ENCODE data around the gene TLX1.
"Not testable (repeated sequence)": the region's sequence is repeated elsewhere in the genome, so short reads cannot be mapped to it uniquely, and the experiment has no call there.

The TLX1 gene

DNA sequence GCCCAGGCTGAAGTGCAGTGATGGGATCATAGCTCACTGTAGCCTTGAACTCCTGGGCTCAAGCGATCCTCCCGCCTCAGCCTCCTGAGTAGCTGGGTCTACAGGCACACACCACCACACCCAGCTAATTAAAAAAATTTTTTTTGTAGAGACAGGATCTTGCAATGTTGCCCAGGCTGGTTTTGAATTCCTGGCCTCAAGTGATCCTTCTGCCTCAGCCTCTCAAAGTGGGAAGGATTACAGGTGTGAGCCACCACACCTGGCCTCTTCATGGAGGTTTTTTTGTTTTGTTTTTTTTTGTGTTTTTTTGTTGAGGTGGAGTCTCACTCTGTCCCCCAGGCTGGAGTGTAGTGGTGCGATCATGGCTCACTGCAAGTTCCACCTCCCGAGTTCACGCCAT lies 23.4 kb downstream of the TLX1 start:
- not testable (repeated sequence) for DNase-seq

DNA sequence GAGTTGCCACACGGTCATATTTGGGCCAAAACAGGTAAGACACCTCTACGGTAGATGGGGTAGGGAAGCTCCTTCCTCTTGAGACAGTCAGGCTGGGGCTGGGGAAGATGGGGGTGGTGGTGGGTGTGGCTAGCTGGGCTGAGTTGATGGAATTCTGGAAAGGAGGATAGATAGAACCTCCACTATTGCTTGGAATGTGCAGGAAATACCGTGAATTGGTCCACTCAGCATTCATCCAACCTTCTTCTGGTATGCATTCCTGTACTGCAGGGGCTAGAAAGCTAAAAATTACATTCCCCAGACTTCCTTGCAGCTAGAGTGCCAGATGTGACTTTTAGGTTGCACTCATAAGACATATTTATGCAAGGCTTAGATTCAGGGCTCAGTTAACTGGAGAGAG lies 24.8 kb downstream of the TLX1 start:
- DNase-seq = no peak

DNA sequence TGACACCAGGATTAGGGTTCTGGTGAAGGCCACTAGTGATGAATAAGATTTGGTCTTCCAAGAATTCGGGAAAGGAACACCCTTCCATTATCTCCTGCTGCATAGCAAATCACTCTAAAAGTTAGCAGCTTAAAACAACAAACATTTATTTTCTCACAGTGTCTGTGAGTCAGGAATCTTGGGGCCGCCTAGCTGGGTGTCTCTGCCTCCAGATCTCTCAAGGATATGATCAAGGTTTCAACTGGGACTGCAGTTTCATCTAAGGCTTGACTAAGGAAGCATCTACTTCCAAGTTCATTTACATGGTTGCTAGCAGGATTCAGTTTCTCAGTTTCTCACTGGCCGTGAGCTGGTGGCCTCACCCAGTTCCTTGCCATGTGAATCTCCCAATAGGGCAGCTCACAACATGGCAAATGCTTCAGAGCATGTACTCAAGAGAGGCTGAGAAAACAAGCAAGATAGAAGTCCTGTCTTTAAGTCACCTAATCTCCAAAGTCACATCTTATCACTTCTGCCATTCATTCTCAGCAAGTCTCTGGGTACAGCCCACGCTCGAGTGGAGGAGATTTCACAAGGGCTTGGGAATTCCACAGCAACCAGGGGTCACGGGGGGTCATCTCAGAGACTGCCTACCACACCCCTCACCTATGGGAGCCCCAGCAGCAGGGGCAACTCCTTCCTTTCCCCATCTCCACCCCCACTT lies 26.8 kb downstream of the TLX1 start:
- no peak for DNase-seq

DNA sequence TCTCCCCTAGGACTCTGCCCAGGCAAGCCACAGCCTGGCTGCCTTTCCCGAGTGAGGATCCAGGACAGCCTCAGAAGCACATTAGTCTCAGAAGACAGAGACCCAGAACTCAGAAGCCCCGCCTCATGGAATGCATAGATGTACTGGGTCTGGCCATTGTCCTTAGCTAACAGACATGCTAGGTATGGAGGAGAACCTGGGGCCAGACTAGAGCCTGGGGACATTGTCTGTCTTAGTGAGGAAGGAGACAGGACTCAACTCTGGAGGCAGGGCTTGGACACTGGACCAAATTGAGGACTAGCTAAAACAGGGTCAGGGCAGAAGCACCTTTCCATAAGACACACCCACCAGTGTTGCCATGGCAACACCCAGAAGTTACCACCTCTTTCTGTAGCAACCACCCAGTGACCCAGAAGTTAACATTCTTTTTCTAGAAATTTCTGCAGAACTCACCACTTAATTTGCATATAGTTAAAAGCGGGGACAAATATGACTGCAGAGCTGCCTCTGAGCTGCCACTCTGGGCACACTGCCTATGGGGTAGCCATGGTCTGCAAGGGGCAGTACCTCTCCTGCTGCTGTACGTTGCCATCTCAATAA lies 27.5 kb downstream of the TLX1 start:
- DNase-seq = no peak

DNA sequence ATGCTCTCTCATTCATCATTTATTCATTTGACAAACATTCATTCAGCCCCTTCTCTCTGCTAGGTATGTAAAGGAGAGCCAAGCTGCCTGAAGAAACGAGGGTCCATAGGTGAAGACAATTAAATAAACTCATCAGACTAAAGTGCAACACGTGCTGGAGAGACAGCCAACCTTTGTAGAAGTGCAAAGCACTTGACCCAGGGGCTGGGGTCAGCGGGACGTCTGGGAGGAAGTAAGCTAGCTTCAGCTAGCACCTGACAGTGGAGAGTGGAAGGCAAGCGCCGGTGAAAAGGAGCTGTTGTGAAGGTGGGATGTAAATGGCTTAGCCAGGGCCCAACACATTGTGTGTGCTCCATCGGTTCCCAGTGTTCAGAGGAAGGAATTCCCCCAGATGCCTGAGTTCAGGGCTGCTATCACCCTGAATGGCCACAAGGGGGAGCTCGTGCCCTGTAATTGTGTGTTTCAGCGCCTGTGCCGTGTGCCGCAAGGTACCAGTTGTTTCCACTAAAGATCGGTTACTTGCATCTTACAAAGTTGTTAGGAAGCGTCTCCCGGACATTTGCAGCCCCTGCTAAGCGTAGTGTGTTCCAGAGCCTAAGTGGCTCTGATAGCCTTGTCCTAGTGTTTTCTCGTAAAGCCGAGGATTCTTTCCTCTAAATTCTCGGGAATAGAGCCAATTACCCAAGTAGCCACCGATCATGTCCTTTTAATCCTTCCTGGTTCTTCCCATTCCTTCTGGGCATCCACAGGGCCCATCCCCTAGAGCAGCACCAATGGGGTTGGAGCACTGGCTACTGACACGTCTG lies 30.6 kb downstream of the TLX1 start:
- peak; percentile 83 for DNase-seq

DNA sequence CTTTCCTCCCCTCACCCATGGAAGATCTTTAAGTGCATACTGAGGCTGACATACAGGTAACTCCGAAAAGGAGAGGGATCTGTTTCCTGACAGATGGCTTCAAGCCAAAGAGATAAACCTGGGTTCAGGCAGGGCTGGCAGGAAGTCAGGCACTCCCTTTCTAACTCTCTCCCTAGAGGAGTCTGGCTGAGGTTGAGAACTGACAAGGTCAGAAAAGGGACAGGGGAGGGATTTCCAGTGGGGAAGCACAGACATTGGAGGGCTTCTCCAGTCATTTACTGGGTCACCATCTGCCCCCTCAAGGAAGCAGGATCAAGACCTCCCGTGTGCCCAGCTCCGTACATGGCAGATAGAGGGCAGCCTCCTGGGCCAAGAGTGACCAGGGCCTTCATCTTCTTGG lies 31.6 kb downstream of the TLX1 start:
- no peak for DNase-seq

DNA sequence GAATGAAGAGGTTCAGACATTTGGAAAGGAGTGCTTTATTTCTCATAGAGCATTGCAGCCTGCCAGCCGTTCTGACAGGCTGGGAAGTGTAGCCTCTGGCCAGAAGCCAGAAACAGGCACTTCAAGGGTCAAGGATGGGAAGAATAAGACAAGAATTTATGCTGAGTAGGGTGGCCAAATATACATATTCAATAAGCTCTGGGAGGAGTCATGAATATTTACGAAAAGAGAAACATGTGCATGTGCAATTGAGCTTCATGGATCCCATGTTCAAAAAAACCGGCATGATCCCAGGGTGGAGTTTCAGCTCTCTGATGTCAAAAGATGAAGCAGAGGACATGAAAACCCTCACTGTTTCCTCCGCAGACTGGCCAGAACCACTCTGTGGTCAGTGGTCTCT lies 32.9 kb downstream of the TLX1 start:
- no peak for DNase-seq

DNA sequence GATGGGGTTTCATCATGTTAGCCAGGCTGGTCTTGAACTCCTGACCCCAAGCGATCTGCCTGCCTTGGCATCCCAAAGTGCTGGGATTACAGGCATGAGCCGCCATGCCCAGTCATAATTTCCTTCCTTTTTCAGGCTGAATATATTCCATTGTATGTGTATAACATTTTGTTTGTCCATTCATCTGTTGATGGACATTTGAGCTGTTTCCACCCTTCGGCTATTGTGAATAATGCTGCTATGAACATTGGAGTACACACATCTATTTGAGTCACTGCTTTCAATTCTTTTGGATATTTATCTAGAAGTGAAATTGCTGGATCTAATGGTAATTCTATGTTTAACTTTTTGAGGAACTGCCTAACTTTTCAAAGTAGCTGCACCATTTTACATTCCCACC lies 34.6 kb downstream of the TLX1 start:
- DNase-seq = no peak

DNA sequence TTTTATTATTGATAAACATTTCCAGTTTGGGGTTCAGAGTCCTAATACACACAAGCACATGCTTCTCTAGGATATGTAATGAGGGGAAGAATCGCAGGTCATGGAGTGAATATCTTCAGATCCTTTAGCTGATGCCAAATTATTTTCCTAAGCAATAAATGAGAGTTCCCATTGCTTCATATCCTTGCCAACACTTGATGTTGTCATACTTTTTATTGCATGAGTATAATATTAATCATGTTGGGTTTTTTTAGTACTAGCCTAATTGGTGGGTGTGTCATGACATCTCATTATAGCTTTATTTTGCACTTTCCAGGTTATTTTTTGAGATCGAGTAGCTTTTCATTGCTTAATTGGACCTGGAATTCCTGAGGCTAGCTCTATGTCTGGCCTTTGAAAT lies 35.3 kb downstream of the TLX1 start:
- DNase-seq = no peak

DNA sequence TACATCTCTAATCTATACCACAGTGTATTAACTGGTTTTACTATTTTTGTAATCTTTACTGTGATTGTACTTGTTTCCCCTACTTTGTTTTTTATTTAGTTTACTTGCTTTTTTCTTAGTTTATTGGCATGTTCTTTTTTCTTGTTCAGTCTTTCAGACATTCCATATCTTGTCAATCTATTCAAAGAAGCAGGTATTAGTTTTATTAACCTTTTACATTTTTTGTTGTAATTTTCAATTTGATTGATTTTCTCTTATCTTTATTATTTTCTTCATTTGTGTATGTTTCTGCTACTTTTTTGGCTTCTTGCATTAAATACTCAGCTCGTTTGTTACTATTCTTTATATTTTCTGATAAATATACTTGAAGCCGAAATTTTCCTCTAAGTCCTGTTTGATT lies 41.6 kb downstream of the TLX1 start:
- no peak for DNase-seq

DNA sequence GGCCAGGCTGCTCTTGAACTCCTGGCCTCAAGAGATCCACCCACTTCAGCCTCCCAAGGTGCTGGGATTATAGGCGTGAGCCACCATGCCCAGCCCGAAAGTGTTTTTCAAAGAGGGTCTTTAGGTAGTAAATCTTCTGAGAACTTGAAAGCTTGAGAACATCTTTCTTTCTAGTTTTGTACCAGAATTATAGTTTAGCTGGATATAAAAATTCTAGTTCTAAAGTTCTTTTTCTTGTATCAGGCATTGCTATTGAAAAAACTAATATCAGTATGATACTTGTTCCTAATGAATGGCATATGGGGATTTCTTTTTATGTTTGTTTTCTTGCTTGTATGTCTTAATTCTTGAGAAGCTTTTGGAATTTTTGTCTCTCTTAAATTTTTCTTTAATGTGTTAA lies 43.2 kb downstream of the TLX1 start:
- no peak for DNase-seq

DNA sequence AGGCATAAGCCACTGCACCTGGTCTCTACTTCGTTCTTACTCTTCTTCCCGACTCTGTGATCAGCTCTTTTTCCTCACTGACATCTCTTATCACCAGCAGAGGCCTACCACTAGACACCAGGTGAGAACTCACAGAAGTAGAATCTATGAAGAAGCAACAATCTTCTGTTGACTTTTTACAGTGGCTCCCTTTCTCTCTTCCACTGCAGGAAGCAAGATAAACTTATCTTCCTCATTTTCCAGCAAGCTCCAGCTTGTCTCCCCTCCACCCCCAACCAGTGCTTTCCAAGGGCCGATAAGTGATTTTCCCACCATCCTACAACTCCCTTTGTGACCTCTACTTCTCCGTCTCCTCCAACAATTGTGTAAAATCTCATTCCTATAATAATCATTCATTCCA lies 45.5 kb downstream of the TLX1 start:
- DNase-seq = no peak

DNA sequence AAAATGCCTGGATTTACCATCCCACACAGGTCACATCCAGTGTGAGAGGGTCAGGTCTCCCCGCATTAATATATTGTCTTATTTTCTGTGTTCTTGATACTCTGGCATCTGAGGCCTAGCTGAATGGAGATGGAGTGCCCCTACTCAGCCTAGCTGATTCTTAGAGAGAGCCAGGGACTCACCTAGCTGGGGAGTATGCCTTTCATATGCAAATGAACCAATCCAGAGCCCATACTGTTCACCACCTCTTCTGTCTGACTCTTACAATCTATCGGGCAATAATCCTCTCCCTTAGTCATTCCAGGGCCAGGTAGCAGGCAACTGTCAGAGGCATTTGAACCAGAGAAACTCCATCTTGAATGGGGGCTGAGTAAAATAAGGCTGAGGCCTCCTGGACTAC lies 51.8 kb downstream of the TLX1 start:
- DNase-seq = no peak

DNA sequence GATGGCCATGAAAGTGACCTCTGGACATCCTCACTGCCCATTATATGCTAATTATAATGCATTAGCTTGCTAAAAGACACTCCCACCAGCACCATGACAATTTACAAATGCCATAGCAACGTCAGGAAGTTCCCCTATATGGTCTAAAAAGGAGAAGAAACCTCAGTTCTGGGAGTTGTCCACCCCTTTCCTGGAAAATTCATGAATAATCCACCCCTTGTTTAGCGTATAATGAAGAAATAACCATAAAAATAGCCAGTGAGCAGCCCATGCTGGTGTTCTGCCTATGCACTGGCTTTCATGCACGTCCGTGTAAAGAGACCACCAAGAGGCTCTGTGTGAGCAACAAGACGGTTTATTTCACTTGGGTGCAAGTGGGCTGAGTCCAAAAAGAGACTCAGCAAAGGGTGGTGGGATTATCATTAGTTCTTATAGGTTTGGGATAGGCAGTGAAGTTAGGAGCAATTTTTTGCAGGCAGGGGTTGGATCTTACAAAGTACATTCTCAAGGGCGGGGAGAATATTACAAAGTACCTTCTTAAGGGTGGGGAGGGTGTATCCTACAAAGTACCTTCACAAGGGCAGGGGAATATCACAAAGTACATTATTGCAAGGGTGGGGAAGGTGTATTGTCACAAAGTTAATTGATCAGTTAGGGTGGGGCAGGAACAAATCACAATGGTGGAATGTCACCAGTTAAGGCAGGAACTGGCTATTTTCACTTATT lies 52.5 kb downstream of the TLX1 start:
- DNase-seq = no peak

Measured in hematopoietic multipotent progenitor cell treated with erythropoietin and hydrocortisone succinate and interleukin-3 and kit ligand, for 4 days (in vitro differentiated cells).